ENCODE data around the gene ZDHHC9. TPM values are rescaled to one million over a fixed set of nuclear protein-coding genes. Genes with fewer than 3 reads are reported as not detected.
"Not testable (repeated sequence)": the region's sequence is repeated elsewhere in the genome, so short reads cannot be mapped to it uniquely, and the experiment has no call there.

Gene ZDHHC9
- polyA plus RNA-seq, 1 experiment, result 47.5 TPM

GRCh38 chrX:129872524-129872923 is 28.8 kb upstream of the ZDHHC9 start:
- H3K36me3 ChIP-seq (ENCODE audit: control insufficient read depth, insufficient read depth, low read length), result no peaks in the 10 kb centered on the region
- CTCF ChIA-PET, result interaction anchor here (0.7 kb wide), 1 partner anchor 241 kb away, joined by 3 read pairs; no protein-coding TSS in a partner anchor
- TF ChIP-seq CTCF (IDR thresholded peaks at IDR 0.05; ENCODE audit: insufficient read depth, low read depth, low read length), result no peak
- POLR2A ChIA-PET, result no interaction called here
- no peaks in the 10 kb centered on the region; the same call in 1 of the 2 replicates for H3K27me3 ChIP-seq (ENCODE audit: control insufficient read depth, insufficient read depth, low read length)
- no peak for DNase-seq (ENCODE audit: low read depth)
- no peak overlapping the region for H3K4me3 ChIP-seq (ENCODE audit: low read depth, low read length)

- POLR2A ChIA-PET; DNase-seq (ENCODE audit: low read depth); H3K4me3 ChIP-seq (ENCODE audit: low read depth, low read length); H3K36me3 ChIP-seq (ENCODE audit: control insufficient read depth, insufficient read depth, low read length); H3K27me3 ChIP-seq (ENCODE audit: control insufficient read depth, insufficient read depth, low read length); CTCF ChIA-PET: not testable (repeated sequence)
Measured at GRCh38 chrX:129866321-129866720, 22.6 kb upstream of the ZDHHC9 start.

GRCh38 chrX:129859134-129859533 is 15.4 kb upstream of the ZDHHC9 start:
- H3K36me3 ChIP-seq (ENCODE audit: control insufficient read depth, insufficient read depth, low read length); CTCF ChIA-PET; H3K27me3 ChIP-seq (ENCODE audit: control insufficient read depth, insufficient read depth, low read length); DNase-seq (ENCODE audit: low read depth); POLR2A ChIA-PET; H3K4me3 ChIP-seq (ENCODE audit: low read depth, low read length): not testable (repeated sequence)

- H3K36me3 ChIP-seq (ENCODE audit: control insufficient read depth, insufficient read depth, low read length); POLR2A ChIA-PET; H3K4me3 ChIP-seq (ENCODE audit: low read depth, low read length); DNase-seq (ENCODE audit: low read depth); CTCF ChIA-PET; H3K27me3 ChIP-seq (ENCODE audit: control insufficient read depth, insufficient read depth, low read length): not testable (repeated sequence)
Measured at GRCh38 chrX:129851825-129852224, 8.1 kb upstream of the ZDHHC9 start.

- no peaks in the 10 kb centered on the region for H3K36me3 ChIP-seq (ENCODE audit: control insufficient read depth, insufficient read depth, low read length)
- no peak overlapping the region for H3K4me3 ChIP-seq (ENCODE audit: low read depth, low read length)
- no peak for DNase-seq (ENCODE audit: low read depth)
- TF ChIP-seq CTCF (IDR thresholded peaks at IDR 0.05; ENCODE audit: insufficient read depth, low read depth, low read length), result no peak
- POLR2A ChIA-PET, result no interaction called here
- H3K27me3 ChIP-seq (ENCODE audit: control insufficient read depth, insufficient read depth, low read length), result no peaks in the 10 kb centered on the region
- CTCF ChIA-PET, result no interaction called here
Measured at GRCh38 chrX:129846716-129847115, 3.0 kb upstream of the ZDHHC9 start.

- H3K4me3 ChIP-seq (ENCODE audit: low read depth, low read length), result no peak overlapping the region
- ChIA-PET POLR2A (no interaction called here), CTCF (no interaction called here)
- no peak for TF ChIP-seq CTCF (IDR thresholded peaks at IDR 0.05; ENCODE audit: insufficient read depth, low read depth, low read length)
- no peak for DNase-seq (ENCODE audit: low read depth)
- H3K36me3 ChIP-seq (ENCODE audit: control insufficient read depth, insufficient read depth, low read length), result no peaks in the 10 kb centered on the region
- H3K27me3 ChIP-seq (ENCODE audit: control insufficient read depth, insufficient read depth, low read length), result no peaks in the 10 kb centered on the region
Measured at GRCh38 chrX:129845616-129846190, 2.0 kb upstream of the ZDHHC9 start.

GRCh38 chrX:129843209-129843458 is 552 bp downstream of the ZDHHC9 start:
- H3K36me3 ChIP-seq (ENCODE audit: control insufficient read depth, insufficient read depth, low read length), result no peaks in the 10 kb centered on the region
- no peak for TF ChIP-seq CTCF (IDR thresholded peaks at IDR 0.05; ENCODE audit: insufficient read depth, low read depth, low read length)
- no peak for DNase-seq (ENCODE audit: low read depth)
- H3K4me3 ChIP-seq (ENCODE audit: low read depth, low read length), result peak overlapping the region; percentile 61
- POLR2A ChIA-PET, result no interaction called here
- H3K27me3 ChIP-seq (ENCODE audit: control insufficient read depth, insufficient read depth, low read length), result no peaks in the 10 kb centered on the region
- CTCF ChIA-PET, result no interaction called here
